Measurements from ENCODE around the gene OR4N2. TPM values are rescaled to one million over a fixed set of nuclear protein-coding genes. Genes with fewer than 3 reads are reported as not detected.

OR4N2 gene
- total and polyA plus RNA-seq, 10 of the 15 experiments (the other 5 are each of a cell fraction or from before 2014, with no cell fraction given) = not detected

DNA sequence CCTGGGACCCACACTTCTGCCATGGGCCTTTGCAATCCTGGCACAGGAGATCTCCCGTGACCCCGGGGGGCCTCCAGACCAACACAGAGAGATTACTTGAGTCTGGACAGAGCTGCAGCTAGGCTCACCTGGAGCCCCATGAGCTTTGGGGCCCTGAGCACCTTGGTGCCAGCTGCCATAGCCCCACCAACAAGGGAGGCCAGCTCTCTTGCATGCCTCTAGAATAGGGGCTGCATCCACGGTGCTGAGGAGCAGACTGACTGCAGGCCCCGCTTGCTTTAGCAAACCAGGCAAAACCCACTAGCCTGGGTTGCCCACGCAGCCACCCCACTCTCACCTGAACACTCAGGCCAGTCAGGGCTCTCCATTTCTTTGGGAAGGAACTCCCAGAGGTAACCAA lies 3.7 kb upstream of the OR4N2 start:
- BruUV-seq (replicated peaks) = no TSS peak
- ChIA-PET SMC1A (ENCODE audit: uncharacterized antibody, unreplicated experiment) (no interaction called here), CTCF (no interaction called here), POLR2A (no interaction called here), RAD21 (ENCODE audit: unreplicated experiment) (no interaction called here)
- 49% methylated on average over 5 of the region's 5 CpGs for WGBS (ENCODE audit: insufficient coverage, insufficient replicate concordance, low lambda C conversion rate, missing lambda C conversion rate)
- no peak overlapping the region for H2AFZ ChIP-seq (ENCODE audit: control insufficient read depth, low read depth, low read length)
- no peak overlapping the region for H3K9ac ChIP-seq (ENCODE audit: control insufficient read depth, insufficient read depth, low read length)
- H3K4me3 ChIP-seq = no peak overlapping the region
- ATAC-seq (no peak), DNase-seq (ENCODE audit: low read depth, low spot score) (no peak), FAIRE-seq (no peak)
- intact Hi-C loops (cut with micrococcal nuclease; ENCODE audit: unreplicated experiment) (no loop called here), in situ Hi-C loops (cut with MboI) (no loop called here)
- no peaks in the 10 kb centered on the region for H3K36me3 ChIP-seq (ENCODE audit: control insufficient read depth in 2 of 2, insufficient read depth in 2 of 2, low read length in 1 of 2)
- H3K79me2 ChIP-seq (ENCODE audit: control insufficient read depth, insufficient read depth, low read length) = no peaks in the 10 kb centered on the region
- TF ChIP-seq HDAC6 (IDR thresholded peaks at IDR 0.05; ENCODE audit: unreplicated experiment) (no peak), JUND (IDR thresholded peaks at IDR 0.05; ENCODE audit: low read depth, low read length) (no peak), KAT2A (conservative IDR thresholded peaks at IDR 0.05; ENCODE audit: control insufficient read depth, low read depth, low read length) (no peak), ZBTB40 (IDR thresholded peaks at IDR 0.05; ENCODE audit: borderline replicate concordance) (no peak), MEF2B (IDR thresholded peaks at IDR 0.05; ENCODE audit: partially characterized antibody, poor library complexity, severe bottlenecking) (no peak), TCF3 (IDR thresholded peaks at IDR 0.05; ENCODE audit: borderline replicate concordance, insufficient read depth, low read depth, low read length) (no peak)
- TF ChIP-seq, protein P1, sequence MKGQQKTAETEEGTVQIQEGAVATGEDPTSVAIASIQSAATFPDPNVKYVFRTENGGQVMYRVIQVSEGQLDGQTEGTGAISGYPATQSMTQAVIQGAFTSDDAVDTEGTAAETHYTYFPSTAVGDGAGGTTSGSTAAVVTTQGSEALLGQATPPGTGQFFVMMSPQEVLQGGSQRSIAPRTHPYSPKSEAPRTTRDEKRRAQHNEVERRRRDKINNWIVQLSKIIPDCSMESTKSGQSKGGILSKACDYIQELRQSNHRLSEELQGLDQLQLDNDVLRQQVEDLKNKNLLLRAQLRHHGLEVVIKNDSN (IDR thresholded peaks at IDR 0.05; ENCODE audit: borderline replicate concordance, extremely low read length, insufficient read depth, low read depth, low read length) = no peak
- H3K4me1 ChIP-seq (ENCODE audit: control insufficient read depth, insufficient read depth, low read length) = no peaks in the 10 kb centered on the region
- H3K4me2 ChIP-seq (ENCODE audit: control insufficient read depth, insufficient read depth) = no peak overlapping the region
- no peaks in the 10 kb centered on the region; the same call in 2 of the 3 replicates for H3K9me3 ChIP-seq (replicated peaks; ENCODE audit: control insufficient read depth, insufficient read depth, low read length)
- H3K27me3 ChIP-seq (replicated peaks in 1 of 2; ENCODE audit: control insufficient read depth in 2 of 2, insufficient read depth in 2 of 2, low read length in 1 of 2) = no peaks in the 10 kb centered on the region
- no peaks in the 10 kb centered on the region for H4K20me1 ChIP-seq (ENCODE audit: control insufficient read depth, insufficient read depth)
- no peak overlapping the region for H3K27ac ChIP-seq (ENCODE audit: control insufficient read depth, insufficient read depth)
